PC-3 (cell line): Measurements from ENCODE around the gene DCTN2. TPM values are rescaled to one million over a fixed set of nuclear protein-coding genes. Genes with fewer than 3 reads are reported as not detected.

Experiments
- ATAC-seq: fragments of 200-7000 bp; cut with Tn5 transposase; 2 replicates; pipeline ENCODE4 v1.9.1; 2020; ENCODE audit warnings: mild to moderate bottlenecking, moderate library complexity
- BruUV-seq: library from RNA; stranded (reverse); fragments of 400-500 nt; replicated peaks from 2 replicates; lab custom pipeline; 2021; lab: Mats Ljungman, UMichigan
- CTCF ChIA-PET: fragments of 300-600 bp; sonication (Branson Sonifier 250); formaldehyde crosslinking; loops from one replicate; lab custom pipeline; 2022; ENCODE audit warnings: antibody characterized with exemption; lab: Charles Lee
- POLR2A ChIA-PET: fragments of 300-600 bp; sonication (Branson Sonifier 250); formaldehyde crosslinking; loops from one replicate; lab custom pipeline; 2022; ENCODE audit warnings: antibody characterized with exemption; ENCODE audit not compliant: unreplicated experiment; lab: Charles Lee
- DNase-seq: peaks from one replicate; pipeline ENCODE4 v3.0.0-alpha.2; 2015
- H2AFZ ChIP-seq: fragments of 300-600 bp; sonication (generic); 2 replicates; pipeline ENCODE4 v1.6.0; 2016; ENCODE audit warnings: antibody characterized with exemption, low read length
- H3F3A ChIP-seq: fragments of 300-600 bp; sonication (generic); one replicate; pipeline ENCODE4 v1.6.0; 2017; ENCODE audit warnings: antibody characterized with exemption, low read length, control low read depth, mild to moderate bottlenecking; ENCODE audit not compliant: unreplicated experiment
- H3K27ac ChIP-seq: fragments of 300-600 bp; sonication (generic); 2 replicates; pipeline ENCODE4 v1.5.1; 2016; ENCODE audit warnings: mild to moderate bottlenecking, low read length
- H3K27me3 ChIP-seq: fragments of 300-600 bp; sonication (generic); 2 replicates; pipeline ENCODE4 v1.6.1; 2016; ENCODE audit warnings: low read length, mixed read lengths
- H3K36me3 ChIP-seq: fragments of 300-600 bp; sonication (generic); 2 replicates; pipeline ENCODE4 v1.6.1; 2016; ENCODE audit warnings: low read depth, mixed run types, low read length, mixed read lengths
- H3K4me1 ChIP-seq: fragments of 300-600 bp; sonication (generic); 2 replicates; pipeline ENCODE4 v1.5.1; 2016; ENCODE audit warnings: low read length; ENCODE audit not compliant: insufficient read depth
- H3K4me2 ChIP-seq: fragments of 300-600 bp; sonication (generic); 2 replicates; pipeline ENCODE4 v1.6.0; 2016; ENCODE audit warnings: low read length
- H3K4me3 ChIP-seq: fragments of 300-600 bp; sonication (generic); 2 replicates; pipeline ENCODE4 v1.5.1; 2016; ENCODE audit warnings: mild to moderate bottlenecking, low read length, mixed read lengths
- H3K79me2 ChIP-seq: fragments of 300-600 bp; sonication (generic); 2 replicates; pipeline ENCODE4 v1.6.1; 2017; ENCODE audit warnings: low read length, mixed read lengths
- H3K9ac ChIP-seq: fragments of 300-600 bp; sonication (generic); 2 replicates; pipeline ENCODE4 v1.6.0; 2016; ENCODE audit warnings: mild to moderate bottlenecking, low read length
- H3K9me2 ChIP-seq: fragments of 300-600 bp; sonication (generic); replicated peaks from 2 replicates; pipeline ENCODE4 v1.6.1; 2016; ENCODE audit warnings: mixed run types, low read length, mixed read lengths
- H3K9me3 ChIP-seq: fragments of 300-600 bp; sonication (generic); 2 replicates; pipeline ENCODE4 v1.6.1; 2016; ENCODE audit warnings: low read length, mixed read lengths
- H4K20me1 ChIP-seq: fragments of 300-600 bp; sonication (generic); 2 replicates; pipeline ENCODE4 v1.6.1; 2016; ENCODE audit warnings: low read length, mixed read lengths
- CTCF ChIP-seq: fragments of 300-600 bp; sonication (generic); conservative IDR thresholded peaks from 2 replicates; pipeline ENCODE4 v1.5.1; 2017; ENCODE audit warnings: antibody characterized with exemption, low read depth, mild to moderate bottlenecking, low read length
- EZH2 ChIP-seq: fragments of 300-600 bp; sonication (generic); IDR thresholded peaks from one replicate; pipeline ENCODE4 v1.6.1; 2017; ENCODE audit warnings: antibody characterized with exemption, mild to moderate bottlenecking, low read length; ENCODE audit not compliant: unreplicated experiment
- EZH2phosphoT487 ChIP-seq: fragments of 300-600 bp; sonication (generic); IDR thresholded peaks from 2 replicates; pipeline ENCODE4 v1.6.1; 2018; ENCODE audit warnings: mild to moderate bottlenecking, antibody characterized with exemption, low read length, borderline replicate concordance
- intact Hi-C: fragments of 100-400 bp; cut with micrococcal nuclease; formaldehyde crosslinking; loops from 2 replicates; pipeline ENCODE4 v1.9.0; 2023
- total RNA-seq: library from RNA; depleted of rRNA; stranded (reverse); fragments of >200 nt; gene quantifications from 2 replicates; pipeline ENCODE4 v1.2.3, GENCODE V29; 2014

Gene DCTN2
- total RNA-seq, 1 experiment from 2014 or later: 88.5 TPM

GRCh38 chr12:57527184-57527583, 19.8 kb downstream of the DCTN2 start:
- Histone ChIP-seq H3K27me3 (no peaks in the 10 kb centered on the region), H3K4me3 (no peak overlapping the region), H3K9me2 (no peaks in the 10 kb centered on the region), H3K27ac (no peak overlapping the region), H2AFZ (no peak overlapping the region), H3K4me2 (no peak overlapping the region), H3K4me1 (peaks cover 18% of the 10 kb centered on the region), H3K9ac (no peak overlapping the region), H3K9me3 (no peaks in the 10 kb centered on the region), H3F3A (no peaks in the 10 kb centered on the region), H4K20me1 (no peaks in the 10 kb centered on the region), H3K36me3 (peaks cover 36% of the 10 kb centered on the region), H3K79me2 (peaks cover 24% of the 10 kb centered on the region)
- CTCF ChIA-PET: no interaction called here
- no peak for DNase-seq
- TF ChIP-seq CTCF (no peak), EZH2phosphoT487 (no peak), EZH2 (no peak)
- intact Hi-C loops: no loop called here
- POLR2A ChIA-PET: no interaction called here
- no peak for ATAC-seq
- BruUV-seq: no TSS peak

- DNase-seq: no peak
- Histone ChIP-seq H3K4me1 (peaks cover 24% of the 10 kb centered on the region), H3K27ac (no peak overlapping the region), H3K9me3 (no peaks in the 10 kb centered on the region), H3K9me2 (no peaks in the 10 kb centered on the region), H2AFZ (no peak overlapping the region), H3K9ac (no peak overlapping the region), H3K79me2 (peaks cover 24% of the 10 kb centered on the region), H3K4me3 (no peak overlapping the region), H3K4me2 (no peak overlapping the region), H3K36me3 (peaks cover 36% of the 10 kb centered on the region), H3F3A (no peaks in the 10 kb centered on the region), H4K20me1 (no peaks in the 10 kb centered on the region), H3K27me3 (no peaks in the 10 kb centered on the region)
- ATAC-seq: no peak
- ChIA-PET CTCF (no interaction called here), POLR2A (no interaction called here)
- intact Hi-C loops: no loop called here
- TF ChIP-seq EZH2 (no peak), EZH2phosphoT487 (no peak), CTCF (no peak)
- no TSS peak for BruUV-seq
These were observed 20.4 kb downstream of the DCTN2 start for GRCh38 chr12:57526477-57527126.

- TF ChIP-seq CTCF (no peak), EZH2 (no peak), EZH2phosphoT487 (no peak)
- no peak overlapping the region for H2AFZ ChIP-seq
- H3F3A ChIP-seq: no peaks in the 10 kb centered on the region
- POLR2A ChIA-PET: no interaction called here
- H4K20me1 ChIP-seq: no peaks in the 10 kb centered on the region
- H3K9ac ChIP-seq: no peak overlapping the region
- peaks cover 24% of the 10 kb centered on the region for H3K79me2 ChIP-seq
- no peak for DNase-seq
- intact Hi-C loops: no loop called here
- BruUV-seq: no TSS peak
- H3K4me1 ChIP-seq: peaks cover 32% of the 10 kb centered on the region
- CTCF ChIA-PET: no interaction called here
- no peak overlapping the region for H3K27ac ChIP-seq
- H3K4me2 ChIP-seq: no peak overlapping the region
- ATAC-seq: no peak
- H3K9me2 ChIP-seq: no peaks in the 10 kb centered on the region
- no peaks in the 10 kb centered on the region for H3K27me3 ChIP-seq
- no peaks in the 10 kb centered on the region for H3K9me3 ChIP-seq
- no peak overlapping the region for H3K4me3 ChIP-seq
- peaks cover 35% of the 10 kb centered on the region for H3K36me3 ChIP-seq
These were observed 21.2 kb downstream of the DCTN2 start for GRCh38 chr12:57525615-57526383.
